Vagina (tissue), 2 donors: ENCODE data around the gene PATJ.

Experiments
- POLR2AphosphoS5 ChIP-seq, 2 donors: sonication (generic); formaldehyde crosslinking; IDR thresholded peaks; one replicate each; pipeline ENCODE4 v1.9.0; 2017; ENCODE audit warnings: antibody characterized with exemption in 2 of 2, mild to moderate bottlenecking in 2 of 2, low read depth in 1 of 2; ENCODE audit not compliant: insufficient read depth in 1 of 2
- TF ChIP-seq, protein P1 (sequence below), 3 experiments: fragments of 450-650 bp in 2 of 3; fragments of 200-600 bp in 1 of 3; sonication (generic) in 1 of 3; IDR thresholded peaks; one replicate each; pipeline ENCODE4 v1.5.1; 2017 to 2019; ENCODE audit warnings: antibody characterized with exemption in 3 of 3, mild to moderate bottlenecking in 2 of 3, moderate library complexity in 2 of 3

DNA sequence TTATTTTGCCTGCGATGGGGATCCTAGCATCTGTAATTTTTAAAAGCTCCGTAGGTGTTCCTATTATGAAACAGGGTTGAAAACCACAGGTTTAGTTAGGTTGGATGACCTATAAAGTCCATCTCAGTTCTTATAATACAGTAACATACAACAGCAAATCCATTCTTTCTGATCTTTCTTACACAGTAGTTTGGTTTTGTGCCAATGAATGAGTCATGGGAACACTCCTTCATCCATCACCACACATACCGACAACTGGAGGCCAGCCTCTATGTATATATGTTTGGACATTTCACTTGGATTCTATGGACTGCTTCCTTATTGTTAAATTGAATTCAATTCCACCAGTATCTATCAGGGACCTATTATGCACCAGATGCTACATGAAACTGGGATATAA is 334.0 kb downstream of the PATJ start:
- TF ChIP-seq, protein P1, sequence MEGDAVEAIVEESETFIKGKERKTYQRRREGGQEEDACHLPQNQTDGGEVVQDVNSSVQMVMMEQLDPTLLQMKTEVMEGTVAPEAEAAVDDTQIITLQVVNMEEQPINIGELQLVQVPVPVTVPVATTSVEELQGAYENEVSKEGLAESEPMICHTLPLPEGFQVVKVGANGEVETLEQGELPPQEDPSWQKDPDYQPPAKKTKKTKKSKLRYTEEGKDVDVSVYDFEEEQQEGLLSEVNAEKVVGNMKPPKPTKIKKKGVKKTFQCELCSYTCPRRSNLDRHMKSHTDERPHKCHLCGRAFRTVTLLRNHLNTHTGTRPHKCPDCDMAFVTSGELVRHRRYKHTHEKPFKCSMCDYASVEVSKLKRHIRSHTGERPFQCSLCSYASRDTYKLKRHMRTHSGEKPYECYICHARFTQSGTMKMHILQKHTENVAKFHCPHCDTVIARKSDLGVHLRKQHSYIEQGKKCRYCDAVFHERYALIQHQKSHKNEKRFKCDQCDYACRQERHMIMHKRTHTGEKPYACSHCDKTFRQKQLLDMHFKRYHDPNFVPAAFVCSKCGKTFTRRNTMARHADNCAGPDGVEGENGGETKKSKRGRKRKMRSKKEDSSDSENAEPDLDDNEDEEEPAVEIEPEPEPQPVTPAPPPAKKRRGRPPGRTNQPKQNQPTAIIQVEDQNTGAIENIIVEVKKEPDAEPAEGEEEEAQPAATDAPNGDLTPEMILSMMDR (IDR thresholded peaks at IDR 0.05), result no peak
- no peak for TF ChIP-seq POLR2AphosphoS5 (IDR thresholded peaks at IDR 0.05; ENCODE audit: insufficient read depth in 1 of 2, low read depth in 1 of 2)
